ENCODE data around the gene MARVELD1. TPM values are rescaled to one million over a fixed set of nuclear protein-coding genes. Genes with fewer than 3 reads are reported as not detected.
A peak's percentile ranks its signal among the peaks of the same experiment; 100 is the strongest.

MARVELD1 gene
- total RNA-seq, 2 donors from 2014 or later: 44.3 to 47.9 TPM

- peaks cover 27% of the 10 kb centered on the region for H3K36me3 ChIP-seq (ENCODE audit: control insufficient read depth, insufficient read depth, low read length)
- H3K9ac ChIP-seq (ENCODE audit: extremely low read depth, low read length, poor library complexity, severe bottlenecking): no peak overlapping the region
- H3K27ac Mint-ChIP-seq: peak overlapping the region; percentile 97
- H3K27me3 Mint-ChIP-seq (ENCODE audit: insufficient read depth): peaks cover 2% of the 10 kb centered on the region
- DNase-seq: peak; percentile 73
- H3K36me3 Mint-ChIP-seq (ENCODE audit: low read depth): peaks cover 31% of the 10 kb centered on the region
- peak overlapping the region; percentile 78 for H3K4me3 ChIP-seq (ENCODE audit: low read length)
- H3K9me3 ChIP-seq (ENCODE audit: control insufficient read depth, low read length): no peaks in the 10 kb centered on the region
- no peak overlapping the region for H3K27ac ChIP-seq (ENCODE audit: low read depth, low read length)
- WGBS, 2 experiments (ENCODE audit: insufficient coverage in 1 of 2, insufficient read length in 1 of 2): 39 to 41% methylated on average over 4 to 8 of the region's 8 CpGs
- no peaks in the 10 kb centered on the region for H3K27me3 ChIP-seq (ENCODE audit: control insufficient read depth, insufficient read depth, low read length, poor library complexity, severe bottlenecking)
- no peaks in the 10 kb centered on the region for H3K9me3 Mint-ChIP-seq
- peak overlapping the region; percentile 87 for H3K4me3 Mint-ChIP-seq
- TF ChIP-seq CTCF (conservative IDR thresholded peaks at IDR 0.05): no peak
- H3K4me1 Mint-ChIP-seq: peaks cover 43% of the 10 kb centered on the region
- H3K4me1 ChIP-seq (ENCODE audit: control insufficient read depth, insufficient read depth, low read length): peaks cover 9% of the 10 kb centered on the region
Observed at GRCh38 chr10:97715259-97715874, 1.8 kb downstream of the MARVELD1 start.

DNA sequence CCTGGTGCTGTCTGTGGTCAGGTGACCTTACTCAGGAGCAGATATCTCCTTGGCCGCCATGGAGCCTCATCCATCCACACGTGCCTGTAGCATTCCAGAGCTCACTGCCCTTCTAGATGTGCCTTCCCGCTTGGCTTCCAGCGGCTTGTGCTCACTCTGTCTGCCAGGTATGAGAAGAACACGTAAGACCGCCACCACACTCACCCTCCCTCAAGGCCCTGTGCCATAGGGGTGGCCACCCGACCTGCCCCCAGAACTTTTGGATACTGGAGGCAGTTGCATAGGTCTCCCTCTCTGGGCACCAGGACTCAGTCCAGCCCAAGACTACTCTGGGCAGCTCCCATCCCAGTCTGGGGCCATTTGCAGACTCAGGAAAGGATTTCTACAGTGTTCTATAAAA, 4.1 kb downstream of the MARVELD1 start:
- no peaks in the 10 kb centered on the region for H3K9me3 ChIP-seq (ENCODE audit: control insufficient read depth, low read length)
- Mint-ChIP-seq H3K36me3 (ENCODE audit: low read depth) (peaks cover 40% of the 10 kb centered on the region), H3K27ac (no peak overlapping the region), H3K4me1 (peaks cover 43% of the 10 kb centered on the region), H3K9me3 (no peaks in the 10 kb centered on the region), H3K4me3 (no peak overlapping the region), H3K27me3 (ENCODE audit: insufficient read depth) (no peaks in the 10 kb centered on the region)
- no peaks in the 10 kb centered on the region for H3K27me3 ChIP-seq (ENCODE audit: control insufficient read depth, insufficient read depth, low read length, poor library complexity, severe bottlenecking)
- peaks cover 27% of the 10 kb centered on the region for H3K36me3 ChIP-seq (ENCODE audit: control insufficient read depth, insufficient read depth, low read length)
- peaks cover 9% of the 10 kb centered on the region for H3K4me1 ChIP-seq (ENCODE audit: control insufficient read depth, insufficient read depth, low read length)
- TF ChIP-seq CTCF (conservative IDR thresholded peaks at IDR 0.05): no peak
- WGBS, 2 experiments (ENCODE audit: insufficient coverage in 1 of 2, insufficient read length in 1 of 2): 87 to 93% methylated on average over 3 to 7 of the region's 7 CpGs
- no peak overlapping the region for H3K4me3 ChIP-seq (ENCODE audit: low read length)
- peak overlapping the region; percentile 66 for H3K27ac ChIP-seq (ENCODE audit: low read depth, low read length)
- no peak overlapping the region for H3K9ac ChIP-seq (ENCODE audit: extremely low read depth, low read length, poor library complexity, severe bottlenecking)
- no peak for DNase-seq

GRCh38 chr10:97718178-97718577, 4.6 kb downstream of the MARVELD1 start:
- no peak for TF ChIP-seq CTCF (conservative IDR thresholded peaks at IDR 0.05)
- H3K4me3 Mint-ChIP-seq: no peak overlapping the region

More at GRCh38 chr10:97718178-97718577, 4.6 kb downstream of the MARVELD1 start:
- WGBS, 2 experiments (ENCODE audit: insufficient coverage in 1 of 2, insufficient read length in 1 of 2): 89 to 96% methylated on average over 3 to 6 of the region's 6 CpGs
- Mint-ChIP-seq H3K27me3 (ENCODE audit: insufficient read depth) (no peaks in the 10 kb centered on the region), H3K4me1 (peaks cover 39% of the 10 kb centered on the region), H3K36me3 (ENCODE audit: low read depth) (peaks cover 40% of the 10 kb centered on the region), H3K9me3 (no peaks in the 10 kb centered on the region), H3K27ac (peak overlapping the region; percentile 39)
- Histone ChIP-seq H3K9ac (ENCODE audit: extremely low read depth, low read length, poor library complexity, severe bottlenecking) (no peak overlapping the region), H3K4me1 (ENCODE audit: control insufficient read depth, insufficient read depth, low read length) (peaks cover 9% of the 10 kb centered on the region), H3K36me3 (ENCODE audit: control insufficient read depth, insufficient read depth, low read length) (peaks cover 27% of the 10 kb centered on the region), H3K4me3 (ENCODE audit: low read length) (no peak overlapping the region), H3K9me3 (ENCODE audit: control insufficient read depth, low read length) (no peaks in the 10 kb centered on the region), H3K27ac (ENCODE audit: low read depth, low read length) (peak overlapping the region; percentile 73), H3K27me3 (ENCODE audit: control insufficient read depth, insufficient read depth, low read length, poor library complexity, severe bottlenecking) (no peaks in the 10 kb centered on the region)
- no peak for DNase-seq

All from endodermal cell (in vitro differentiated cells).